ENCODE measurements around the gene HSF5.

Gene HSF5

GRCh38 chr17:58373003-58373402 lies 115.2 kb downstream of the HSF5 start:
- FAIRE-seq: no peak
- DNase-seq (ENCODE audit: low spot score): no peak

- FAIRE-seq (no peak), DNase-seq (ENCODE audit: low spot score) (no peak)
Observed at GRCh38 chr17:58371300-58371950, 116.8 kb downstream of the HSF5 start.

- no peak for DNase-seq (ENCODE audit: low spot score)
- FAIRE-seq: no peak
Observed at GRCh38 chr17:58370716-58371115, 117.5 kb downstream of the HSF5 start.

GRCh38 chr17:58370309-58370708 lies 117.9 kb downstream of the HSF5 start:
- no peak for FAIRE-seq
- no peak for DNase-seq (ENCODE audit: low spot score)
